Measurements from ENCODE around the gene ORAI3. TPM values are rescaled to one million over a fixed set of nuclear protein-coding genes. Genes with fewer than 3 reads are reported as not detected.

The ORAI3 gene
- total and polyA plus RNA-seq, 2 of the 13 experiments (the other 11 are each of a cell fraction or from before 2014, with no cell fraction given) = 11.4 to 32.0 TPM

DNA sequence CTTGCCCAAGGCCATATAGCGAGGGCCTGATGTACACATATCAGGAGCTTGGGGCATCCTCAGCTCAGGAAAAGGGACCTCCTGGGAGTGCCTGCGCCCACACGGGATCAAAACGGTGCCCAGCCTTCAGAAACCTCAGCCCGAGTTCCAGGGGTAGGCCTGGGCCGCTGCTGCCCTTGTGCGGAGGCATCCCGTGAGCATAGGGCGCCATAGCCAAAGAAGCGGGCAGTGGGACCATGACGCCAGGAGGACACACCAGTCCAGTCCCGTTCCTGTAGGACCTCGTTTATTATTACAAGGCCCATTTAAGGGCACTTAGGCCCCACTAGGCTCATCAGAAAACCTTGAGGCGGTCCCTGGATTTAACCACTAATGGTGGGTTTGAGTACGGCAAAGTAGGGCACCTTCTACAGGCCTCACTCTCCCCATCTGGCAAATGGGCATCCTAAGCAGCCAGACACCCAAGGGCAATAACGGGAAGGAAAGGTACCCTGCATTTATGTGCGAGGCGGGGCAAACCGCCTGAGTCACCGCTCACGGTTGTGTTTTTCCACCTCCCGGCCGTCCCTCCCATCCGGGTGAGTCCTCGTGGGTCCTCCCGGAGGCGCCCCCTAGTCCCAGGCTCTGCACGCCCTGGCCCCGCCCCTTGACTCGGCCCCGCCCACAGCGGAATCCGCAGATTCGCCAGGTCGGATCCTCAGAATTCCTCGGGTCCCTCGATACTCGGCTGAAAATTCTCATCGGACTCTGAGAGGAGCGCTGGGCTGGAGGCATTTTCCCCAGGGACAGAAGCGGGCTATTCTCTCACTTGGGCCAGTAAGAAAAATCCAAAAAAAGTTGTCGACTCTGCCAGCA, 8.0 kb downstream of the ORAI3 start (continued):
- TF ChIP-seq ZNF839 (CRISPR knock-in tag; IDR thresholded peaks at IDR 0.05; ENCODE audit: borderline replicate concordance) (0 out of 2 replicates have a peak, but pooled peaks have one; percentile 83), CBX2 (IDR thresholded peaks at IDR 0.05; ENCODE audit: low read depth, low read length) (no peak), CBX2 (CRISPR knock-in tag; IDR thresholded peaks at IDR 0.05; ENCODE audit: low read depth) (no peak), HDAC2 (CRISPR knock-in tag; IDR thresholded peaks at IDR 0.05) (peak; percentile 81), SKI (IDR thresholded peaks at IDR 0.05; ENCODE audit: partially characterized antibody) (no peak), ZNF850 (CRISPR knock-in tag; conservative IDR thresholded peaks at IDR 0.05) (no peak), ZNF281 (CRISPR knock-in tag; IDR thresholded peaks at IDR 0.05; ENCODE audit: borderline replicate concordance) (no peak; the same call in 1 of the 2 replicates), SPEN (CRISPR knock-in tag; IDR thresholded peaks at IDR 0.05; ENCODE audit: low read depth) (no peak), NFKBIZ (CRISPR knock-in tag; IDR thresholded peaks at IDR 0.05) (no peak), ZSCAN12 (CRISPR knock-in tag; IDR thresholded peaks at IDR 0.05) (0 out of 2 replicates have a peak, but pooled peaks have one; percentile 62), HMGA1 (CRISPR knock-in tag; conservative IDR thresholded peaks at IDR 0.05) (no peak), THAP11 (CRISPR knock-in tag; IDR thresholded peaks at IDR 0.05) (no peak), ATF2 (CRISPR knock-in tag; IDR thresholded peaks at IDR 0.05) (no peak; the same call in 1 of the 2 replicates), MEIS2 (CRISPR knock-in tag; IDR thresholded peaks at IDR 0.05) (peak; percentile 56; the same call in 1 of the 2 replicates), SRY (CRISPR knock-in tag; IDR thresholded peaks at IDR 0.05) (no peak; the same call in 1 of the 2 replicates)
- TF ChIP-seq, protein P1, sequence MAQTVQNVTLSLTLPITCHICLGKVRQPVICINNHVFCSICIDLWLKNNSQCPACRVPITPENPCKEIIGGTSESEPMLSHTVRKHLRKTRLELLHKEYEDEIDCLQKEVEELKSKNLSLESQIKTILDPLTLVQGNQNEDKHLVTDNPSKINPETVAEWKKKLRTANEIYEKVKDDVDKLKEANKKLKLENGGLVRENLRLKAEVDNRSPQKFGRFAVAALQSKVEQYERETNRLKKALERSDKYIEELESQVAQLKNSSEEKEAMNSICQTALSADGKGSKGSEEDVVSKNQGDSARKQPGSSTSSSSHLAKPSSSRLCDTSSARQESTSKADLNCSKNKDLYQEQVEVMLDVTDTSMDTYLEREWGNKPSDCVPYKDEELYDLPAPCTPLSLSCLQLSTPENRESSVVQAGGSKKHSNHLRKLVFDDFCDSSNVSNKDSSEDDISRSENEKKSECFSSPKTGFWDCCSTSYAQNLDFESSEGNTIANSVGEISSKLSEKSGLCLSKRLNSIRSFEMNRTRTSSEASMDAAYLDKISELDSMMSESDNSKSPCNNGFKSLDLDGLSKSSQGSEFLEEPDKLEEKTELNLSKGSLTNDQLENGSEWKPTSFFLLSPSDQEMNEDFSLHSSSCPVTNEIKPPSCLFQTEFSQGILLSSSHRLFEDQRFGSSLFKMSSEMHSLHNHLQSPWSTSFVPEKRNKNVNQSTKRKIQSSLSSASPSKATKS (CRISPR knock-in tag; IDR thresholded peaks at IDR 0.05) = no peak
- TF ChIP-seq, protein P2, sequence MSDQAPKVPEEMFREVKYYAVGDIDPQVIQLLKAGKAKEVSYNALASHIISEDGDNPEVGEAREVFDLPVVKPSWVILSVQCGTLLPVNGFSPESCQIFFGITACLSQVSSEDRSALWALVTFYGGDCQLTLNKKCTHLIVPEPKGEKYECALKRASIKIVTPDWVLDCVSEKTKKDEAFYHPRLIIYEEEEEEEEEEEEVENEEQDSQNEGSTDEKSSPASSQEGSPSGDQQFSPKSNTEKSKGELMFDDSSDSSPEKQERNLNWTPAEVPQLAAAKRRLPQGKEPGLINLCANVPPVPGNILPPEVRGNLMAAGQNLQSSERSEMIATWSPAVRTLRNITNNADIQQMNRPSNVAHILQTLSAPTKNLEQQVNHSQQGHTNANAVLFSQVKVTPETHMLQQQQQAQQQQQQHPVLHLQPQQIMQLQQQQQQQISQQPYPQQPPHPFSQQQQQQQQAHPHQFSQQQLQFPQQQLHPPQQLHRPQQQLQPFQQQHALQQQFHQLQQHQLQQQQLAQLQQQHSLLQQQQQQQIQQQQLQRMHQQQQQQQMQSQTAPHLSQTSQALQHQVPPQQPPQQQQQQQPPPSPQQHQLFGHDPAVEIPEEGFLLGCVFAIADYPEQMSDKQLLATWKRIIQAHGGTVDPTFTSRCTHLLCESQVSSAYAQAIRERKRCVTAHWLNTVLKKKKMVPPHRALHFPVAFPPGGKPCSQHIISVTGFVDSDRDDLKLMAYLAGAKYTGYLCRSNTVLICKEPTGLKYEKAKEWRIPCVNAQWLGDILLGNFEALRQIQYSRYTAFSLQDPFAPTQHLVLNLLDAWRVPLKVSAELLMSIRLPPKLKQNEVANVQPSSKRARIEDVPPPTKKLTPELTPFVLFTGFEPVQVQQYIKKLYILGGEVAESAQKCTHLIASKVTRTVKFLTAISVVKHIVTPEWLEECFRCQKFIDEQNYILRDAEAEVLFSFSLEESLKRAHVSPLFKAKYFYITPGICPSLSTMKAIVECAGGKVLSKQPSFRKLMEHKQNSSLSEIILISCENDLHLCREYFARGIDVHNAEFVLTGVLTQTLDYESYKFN (CRISPR knock-in tag; conservative IDR thresholded peaks at IDR 0.05) = peak; percentile 52
